Gastrocnemius medialis (tissue), 4 donors: ENCODE data around the gene DDA1.

Experiments used
- POLR2A ChIP-seq, 2 donors: fragments of 450-650 bp; IDR thresholded peaks; one replicate each; pipeline ENCODE4 v1.6.1; 2017; ENCODE audit warnings: antibody characterized with exemption in 2 of 2, mild to moderate bottlenecking in 2 of 2, moderate library complexity in 2 of 2
- TF ChIP-seq, protein P1 (sequence below), 5 experiments: fragments of 450-650 bp in 3 of 5; fragments of 200-600 bp in 2 of 5; sonication (generic) in 2 of 5; IDR thresholded peaks in 4 of 5; conservative IDR thresholded peaks in 1 of 5; 1 replicate in 4 of 5; 2 replicates in 1 of 5; pipeline ENCODE4 v1.5.1; 2016 to 2019; ENCODE audit warnings: antibody characterized with exemption in 5 of 5, mild to moderate bottlenecking in 3 of 5, moderate library complexity in 3 of 5

DNA sequence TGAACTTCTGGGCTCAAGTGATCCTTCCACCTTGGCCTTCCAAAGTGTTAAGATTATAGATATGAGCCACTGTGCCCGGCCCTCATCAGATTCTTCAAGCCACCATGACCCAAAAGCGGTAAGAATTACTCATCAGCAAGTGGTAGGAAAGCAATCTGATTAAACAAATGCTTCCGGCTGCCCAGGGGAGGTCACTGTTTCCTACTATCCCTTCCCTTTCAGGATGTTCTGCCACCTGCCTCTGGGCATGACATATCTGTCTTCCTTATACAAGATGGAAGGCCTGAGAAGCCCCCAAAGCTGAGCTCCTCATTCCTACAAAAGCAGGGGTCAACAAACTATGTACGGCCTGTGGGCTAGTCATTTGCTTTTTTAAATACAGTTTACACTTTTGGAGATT, 13.1 kb upstream of the DDA1 start:
- TF ChIP-seq, protein P1, sequence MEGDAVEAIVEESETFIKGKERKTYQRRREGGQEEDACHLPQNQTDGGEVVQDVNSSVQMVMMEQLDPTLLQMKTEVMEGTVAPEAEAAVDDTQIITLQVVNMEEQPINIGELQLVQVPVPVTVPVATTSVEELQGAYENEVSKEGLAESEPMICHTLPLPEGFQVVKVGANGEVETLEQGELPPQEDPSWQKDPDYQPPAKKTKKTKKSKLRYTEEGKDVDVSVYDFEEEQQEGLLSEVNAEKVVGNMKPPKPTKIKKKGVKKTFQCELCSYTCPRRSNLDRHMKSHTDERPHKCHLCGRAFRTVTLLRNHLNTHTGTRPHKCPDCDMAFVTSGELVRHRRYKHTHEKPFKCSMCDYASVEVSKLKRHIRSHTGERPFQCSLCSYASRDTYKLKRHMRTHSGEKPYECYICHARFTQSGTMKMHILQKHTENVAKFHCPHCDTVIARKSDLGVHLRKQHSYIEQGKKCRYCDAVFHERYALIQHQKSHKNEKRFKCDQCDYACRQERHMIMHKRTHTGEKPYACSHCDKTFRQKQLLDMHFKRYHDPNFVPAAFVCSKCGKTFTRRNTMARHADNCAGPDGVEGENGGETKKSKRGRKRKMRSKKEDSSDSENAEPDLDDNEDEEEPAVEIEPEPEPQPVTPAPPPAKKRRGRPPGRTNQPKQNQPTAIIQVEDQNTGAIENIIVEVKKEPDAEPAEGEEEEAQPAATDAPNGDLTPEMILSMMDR (IDR thresholded peaks at IDR 0.05 in 4 of 5, conservative IDR thresholded peaks at IDR 0.05 in 1 of 5), result no peak
- TF ChIP-seq POLR2A (IDR thresholded peaks at IDR 0.05), result no peak
